ENCODE data around the gene JAGN1. TPM values are rescaled to one million over a fixed set of nuclear protein-coding genes. Genes with fewer than 3 reads are reported as not detected.

JAGN1 gene
- total RNA-seq, 1 donor from 2014 or later, result 18.8 TPM

GRCh38 chr3:9912294-9912935 is 22.0 kb downstream of the JAGN1 start:
- intact Hi-C loops (cut with DNase I), result no loop called here
- no peak for DNase-seq

GRCh38 chr3:9913601-9914000 is 23.2 kb downstream of the JAGN1 start:
- DNase-seq (no peak), ATAC-seq (ENCODE audit: poor library complexity) (no peak)
- intact Hi-C loops (cut with DNase I), result no loop called here

More at GRCh38 chr3:9912294-9912935, 22.0 kb downstream of the JAGN1 start:
- no peak for ATAC-seq (ENCODE audit: poor library complexity)

GRCh38 chr3:9914011-9914410 is 23.6 kb downstream of the JAGN1 start:
- no peak for DNase-seq
- intact Hi-C loops (cut with DNase I), result no loop called here
- ATAC-seq (ENCODE audit: poor library complexity), result no peak

- intact Hi-C loops (cut with DNase I), result no loop called here
- no peak for ATAC-seq (ENCODE audit: poor library complexity)
- no peak for DNase-seq
Measured at GRCh38 chr3:9914559-9915253, 24.3 kb downstream of the JAGN1 start.

- ATAC-seq (ENCODE audit: poor library complexity) (peak; percentile 63), DNase-seq (peak; percentile 86)
- intact Hi-C loops (cut with DNase I), result no loop called here
Measured at GRCh38 chr3:9915254-9916141, 25.1 kb downstream of the JAGN1 start.

- intact Hi-C loops (cut with DNase I), result no loop called here
- ATAC-seq (ENCODE audit: poor library complexity), result peak; percentile 1
- DNase-seq, result no peak
Measured at GRCh38 chr3:9916346-9916733, 25.9 kb downstream of the JAGN1 start.

- ATAC-seq (ENCODE audit: poor library complexity) (peak; percentile 91), DNase-seq (peak; percentile 91)
- intact Hi-C loops (cut with DNase I), result no loop called here
Measured at GRCh38 chr3:9916734-9917680, 26.6 kb downstream of the JAGN1 start, which contains the start of gene IL17RC. TSS of gene IL17RC (plus strand) at chr3:9917098. CDS start at chr3:9917316, 218 bp downstream.

GRCh38 chr3:9917820-9918219 is 27.4 kb downstream of the JAGN1 start:
- DNase-seq (no peak), ATAC-seq (ENCODE audit: poor library complexity) (no peak)
- intact Hi-C loops (cut with DNase I), result no loop called here

GRCh38 chr3:9918261-9919038 is 28.0 kb downstream of the JAGN1 start:
- no peak for DNase-seq
- intact Hi-C loops (cut with DNase I), result no loop called here

GRCh38 chr3:9928158-9928557 is 37.7 kb downstream of the JAGN1 start:
- DNase-seq (no peak), ATAC-seq (ENCODE audit: poor library complexity) (no peak)
- intact Hi-C loops (cut with DNase I), result no loop called here

More at GRCh38 chr3:9918261-9919038, 28.0 kb downstream of the JAGN1 start:
- no peak for ATAC-seq (ENCODE audit: poor library complexity)

GRCh38 chr3:9930804-9931418 is 40.5 kb downstream of the JAGN1 start:
- DNase-seq (no peak), ATAC-seq (ENCODE audit: poor library complexity) (no peak)
- intact Hi-C loops (cut with DNase I), result no loop called here

- DNase-seq (no peak), ATAC-seq (ENCODE audit: poor library complexity) (no peak)
- intact Hi-C loops (cut with DNase I), result no loop called here
Measured at GRCh38 chr3:9932535-9932842, 42.1 kb downstream of the JAGN1 start.

GRCh38 chr3:9932843-9933560 is 42.6 kb downstream of the JAGN1 start:
- intact Hi-C loops (cut with DNase I), result no loop called here
- DNase-seq, result peak; percentile 89
- peak; percentile 85 for ATAC-seq (ENCODE audit: poor library complexity)

GRCh38 chr3:9933561-9934234 is 43.3 kb downstream of the JAGN1 start, which contains the start of gene CRELD1:
TSS of gene CRELD1 (plus strand) at chr3:9933834. CDS start at chr3:9934439, 605 bp downstream.
- intact Hi-C loops (cut with DNase I), result no loop called here
- DNase-seq (peak; percentile 98), ATAC-seq (ENCODE audit: poor library complexity) (peak; percentile 97)

GRCh38 chr3:9934235-9934621 is 43.8 kb downstream of the JAGN1 start:
- no peak for ATAC-seq (ENCODE audit: poor library complexity)
- intact Hi-C loops (cut with DNase I), result no loop called here
- DNase-seq, result no peak

GRCh38 chr3:9934993-9935392 is 44.6 kb downstream of the JAGN1 start:
- ATAC-seq (ENCODE audit: poor library complexity) (no peak), DNase-seq (no peak)
- intact Hi-C loops (cut with DNase I), result no loop called here
